CD4-positive, alpha-beta T cell (primary cell): ENCODE results near the gene ATG10. TPM values are rescaled to one million over a fixed set of nuclear protein-coding genes. Genes with fewer than 3 reads are reported as not detected.

ENCODE experiments used
- ATAC-seq: fragments of 200-7000 bp; cut with Tn5 transposase; one replicate; pipeline ENCODE4 v1.10.0; 2022; ENCODE audit warnings: mild to moderate bottlenecking; ENCODE audit not compliant: poor library complexity
- CTCF ChIA-PET: fragments of 350-600 bp; sonication (Branson Sonifier 250); formaldehyde crosslinking; loops from one replicate; lab custom pipeline; 2021; ENCODE audit warnings: antibody characterized with exemption, inconsistent platforms; lab: Charles Lee
- POLR2A ChIA-PET: fragments of 350-600 bp; sonication (Branson Sonifier 250); formaldehyde crosslinking; loops from one replicate; lab custom pipeline; 2021; ENCODE audit warnings: antibody characterized with exemption, inconsistent platforms; lab: Charles Lee
- DNase-seq, 14 experiments: peaks; one replicate each; pipeline ENCODE4 v3.0.0-alpha.2; 2013 to 2020; ENCODE audit warnings: mixed read lengths in 2 of 14
- H3K27ac ChIP-seq, 2 donors: one replicate each; pipeline versions ENCODE4 v1.5.1 to v1.7.0; 2013; ENCODE audit warnings: low read length in 2 of 2, low read depth in 1 of 2, mild to moderate bottlenecking in 1 of 2
- H3K27me3 ChIP-seq, 2 experiments: 1 replicate in 1 of 2; 2 replicates in 1 of 2; pipeline versions ENCODE4 v1.6.1 to v1.7.0; 2013; ENCODE audit warnings: low read length in 2 of 2, control low read depth in 1 of 2, mild to moderate bottlenecking in 1 of 2, moderate library complexity in 1 of 2; ENCODE audit not compliant: insufficient read depth in 2 of 2, control insufficient read depth in 1 of 2
- H3K36me3 ChIP-seq: one replicate; pipeline ENCODE4 v1.6.1; 2013; ENCODE audit warnings: low read length, control low read depth; ENCODE audit not compliant: insufficient read depth
- H3K4me1 ChIP-seq: one replicate; pipeline ENCODE4 v1.6.1; 2013; ENCODE audit warnings: low read length, control low read depth; ENCODE audit not compliant: insufficient read depth
- H3K4me3 ChIP-seq: one replicate; pipeline ENCODE4 v1.5.1; 2013; ENCODE audit warnings: mild to moderate bottlenecking, low read length, moderate library complexity
- H3K9me3 ChIP-seq, 2 experiments: 1 replicate in 1 of 2; 2 replicates in 1 of 2; pipeline versions ENCODE4 v1.6.1 to v1.7.0; 2013; ENCODE audit warnings: low read length in 2 of 2, mild to moderate bottlenecking in 2 of 2, control low read depth in 1 of 2, moderate library complexity in 1 of 2; ENCODE audit not compliant: control insufficient read depth in 1 of 2, insufficient read depth in 1 of 2
- H3K27ac Mint-ChIP-seq: one replicate; pipeline ENCODE4 v1.8.0; 2020; ENCODE audit warnings: mixed read lengths
- H3K27me3 Mint-ChIP-seq: one replicate; pipeline ENCODE4 v1.8.0; 2021; ENCODE audit warnings: mixed read lengths
- H3K36me3 Mint-ChIP-seq: one replicate; pipeline ENCODE4 v1.8.0; 2021; ENCODE audit warnings: low read depth, mixed read lengths
- H3K4me1 Mint-ChIP-seq: one replicate; pipeline ENCODE4 v1.8.0; 2021; ENCODE audit warnings: low read depth, mixed read lengths
- H3K4me3 Mint-ChIP-seq: one replicate; pipeline ENCODE4 v1.8.0; 2020; ENCODE audit warnings: mild to moderate bottlenecking, mixed read lengths
- H3K9me3 Mint-ChIP-seq: one replicate; pipeline ENCODE4 v1.8.0; 2020; ENCODE audit warnings: mixed read lengths
- CTCF ChIP-seq: fragments of 200-600 bp; IDR thresholded peaks from one replicate; pipeline ENCODE4 v1.8.0; 2022; ENCODE audit warnings: antibody characterized with exemption, mild to moderate bottlenecking
- intact Hi-C, 2 experiments: fragments of 100-400 bp; cut with DNase I in 1 of 2; cut with micrococcal nuclease in 1 of 2; formaldehyde crosslinking; loops; one replicate each; pipeline versions ENCODE4 v1.15.1 to v1.9.0; 2023 to 2025; cut with DNase I, micrococcal nuclease
- total RNA-seq, 174 experiments: library from RNA in 2 of 174; stranded (reverse) in 2 of 174; gene quantifications; one replicate each; pipeline ENCODE4 v1.2.3 and lab custom pipeline; 2021 to 2026

Gene ATG10
- total RNA-seq, 2 experiments from 2014 or later = 4.7 to 5.3 TPM

DNA sequence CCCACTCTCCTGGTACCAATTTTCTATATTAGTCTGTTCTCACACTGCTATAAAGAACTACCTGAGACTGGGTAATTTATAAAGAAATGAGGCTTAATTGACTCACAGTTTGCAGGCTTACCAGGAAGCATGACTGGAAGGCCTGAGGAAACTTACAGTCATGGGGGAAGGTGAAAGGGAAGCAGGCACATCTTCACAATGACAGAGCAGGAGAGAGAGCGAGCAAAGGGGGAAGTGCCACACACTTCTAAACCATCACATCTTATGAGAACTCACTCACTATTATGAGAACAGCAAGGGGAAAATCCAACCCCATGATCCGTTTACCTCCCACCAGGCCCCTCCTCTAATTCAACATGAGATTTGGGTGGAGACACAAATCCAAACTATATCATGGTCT, 72.2 kb downstream of the ATG10 start:
- no peak overlapping the region for H3K4me3 Mint-ChIP-seq
- peaks cover 33% of the 10 kb centered on the region for H3K36me3 Mint-ChIP-seq
- Histone ChIP-seq H3K36me3 (no peaks in the 10 kb centered on the region), H3K27me3 (no peaks in the 10 kb centered on the region), H3K4me3 (no peak overlapping the region), H3K27ac (no peak overlapping the region), H3K9me3 (peaks cover 10 to 11% of the 10 kb centered on the region in 2 experiments), H3K4me1 (no peaks in the 10 kb centered on the region)
- no peak for ATAC-seq
- intact Hi-C loops = no loop called here
- H3K9me3 Mint-ChIP-seq = peaks cover 9% of the 10 kb centered on the region
- ChIA-PET CTCF (no interaction called here), POLR2A (no interaction called here)
- no peak for TF ChIP-seq CTCF
- no peaks in the 10 kb centered on the region for H3K27me3 Mint-ChIP-seq
- peak in 2 of 14 experiments; percentile 20 to 46 for DNase-seq
- no peak overlapping the region for H3K27ac Mint-ChIP-seq
- H3K4me1 Mint-ChIP-seq = no peaks in the 10 kb centered on the region

DNA sequence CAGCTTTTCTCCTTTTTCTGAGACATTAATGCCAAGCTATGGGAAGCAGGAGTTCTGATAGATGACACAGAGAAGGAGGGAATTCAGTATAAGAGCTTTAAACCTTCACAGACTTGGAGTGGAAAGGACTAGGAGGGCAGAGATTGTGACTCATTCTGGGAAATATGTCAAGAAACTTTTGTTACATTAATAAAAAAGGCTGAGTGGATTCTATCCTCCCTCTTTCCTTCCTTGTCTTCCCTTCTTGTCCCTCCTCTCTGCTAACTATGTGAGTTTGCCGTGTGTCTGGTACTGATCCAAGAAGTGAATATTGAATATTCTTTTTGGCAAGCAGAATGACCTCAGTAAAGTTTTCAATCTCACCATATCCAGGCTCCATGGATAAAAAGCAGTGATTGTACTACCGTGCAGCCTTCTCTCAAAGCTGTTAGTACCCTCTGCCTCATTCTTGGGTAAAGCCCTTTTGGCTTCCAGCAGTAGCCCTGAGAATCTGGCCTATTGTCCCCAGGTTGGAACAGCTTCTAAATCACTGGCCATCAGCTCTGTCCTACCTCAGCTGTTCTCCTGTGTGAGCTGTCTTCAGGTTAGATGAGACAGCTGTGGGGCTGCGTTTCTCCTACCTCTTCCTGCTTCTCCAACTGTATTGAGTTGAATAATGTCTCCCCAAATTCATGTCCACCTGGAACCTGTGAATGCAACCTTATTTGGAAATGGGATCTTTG, 73.9 kb downstream of the ATG10 start:
- Histone ChIP-seq H3K36me3 (no peaks in the 10 kb centered on the region), H3K9me3 (peaks cover 10 to 11% of the 10 kb centered on the region in 2 experiments), H3K4me3 (no peak overlapping the region), H3K4me1 (no peaks in the 10 kb centered on the region), H3K27ac (no peak overlapping the region), H3K27me3 (no peaks in the 10 kb centered on the region)
- H3K4me1 Mint-ChIP-seq = no peaks in the 10 kb centered on the region
- intact Hi-C loops = no loop called here
- POLR2A ChIA-PET = no interaction called here
- no peak overlapping the region for H3K4me3 Mint-ChIP-seq
- DNase-seq (no peak), ATAC-seq (no peak)
- no peak for TF ChIP-seq CTCF
- peaks cover 9% of the 10 kb centered on the region for H3K9me3 Mint-ChIP-seq
- CTCF ChIA-PET = no interaction called here
- H3K27me3 Mint-ChIP-seq = no peaks in the 10 kb centered on the region
- H3K27ac Mint-ChIP-seq = no peak overlapping the region
- peaks cover 29% of the 10 kb centered on the region for H3K36me3 Mint-ChIP-seq

DNA sequence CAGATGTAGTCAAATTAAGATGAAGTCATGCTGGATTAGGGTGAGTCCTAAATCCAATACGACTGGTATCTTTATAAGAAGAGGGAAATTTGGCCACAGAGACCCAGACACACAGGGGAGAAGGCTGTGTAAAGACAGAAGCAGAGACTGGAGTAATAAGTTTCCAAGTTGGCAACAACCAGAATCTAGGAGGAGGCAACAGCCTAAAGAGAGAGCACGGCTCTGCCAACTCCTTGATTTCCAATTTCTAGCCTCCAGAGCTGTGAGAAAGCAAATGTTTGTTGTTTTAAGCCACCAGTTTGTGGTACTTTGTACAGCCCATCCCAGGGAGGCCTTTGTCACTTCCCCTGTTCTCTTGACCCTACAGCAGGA, 74.4 kb downstream of the ATG10 start:
- Histone ChIP-seq H3K4me1 (no peaks in the 10 kb centered on the region), H3K36me3 (no peaks in the 10 kb centered on the region), H3K27me3 (no peaks in the 10 kb centered on the region), H3K4me3 (no peak overlapping the region), H3K9me3 (peaks cover 10 to 11% of the 10 kb centered on the region in 2 experiments), H3K27ac (no peak overlapping the region)
- Mint-ChIP-seq H3K27me3 (no peaks in the 10 kb centered on the region), H3K36me3 (peaks cover 29% of the 10 kb centered on the region), H3K4me1 (no peaks in the 10 kb centered on the region), H3K4me3 (no peak overlapping the region), H3K27ac (no peak overlapping the region), H3K9me3 (peaks cover 9% of the 10 kb centered on the region)
- no peak for ATAC-seq
- ChIA-PET POLR2A (no interaction called here), CTCF (no interaction called here)
- DNase-seq = no peak
- no peak for TF ChIP-seq CTCF
- intact Hi-C loops = no loop called here
